ENCODE measurements around the gene RAPGEF1.
A peak's percentile ranks its signal among the peaks of the same experiment; 100 is the strongest.

DNA sequence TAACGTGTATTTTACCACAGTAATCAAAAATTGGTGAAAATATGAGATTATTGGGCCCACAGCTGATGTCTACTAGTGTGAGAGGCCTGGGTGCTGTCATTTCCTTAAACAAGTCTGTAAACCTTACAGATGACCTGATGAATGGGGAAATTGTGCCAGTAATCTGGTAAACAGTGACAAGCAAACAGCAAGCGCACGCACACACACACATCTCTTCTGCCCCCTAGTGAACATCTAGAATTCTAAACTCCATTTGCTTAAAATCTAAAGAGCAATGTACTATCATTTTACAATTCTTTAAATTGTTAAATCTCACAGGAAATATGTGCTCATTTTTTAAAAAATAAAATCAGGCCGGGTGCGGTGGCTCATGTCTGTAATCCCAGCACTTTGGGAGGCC, 7.5 kb upstream of the RAPGEF1 start:
- TF ChIP-seq, protein P1, sequence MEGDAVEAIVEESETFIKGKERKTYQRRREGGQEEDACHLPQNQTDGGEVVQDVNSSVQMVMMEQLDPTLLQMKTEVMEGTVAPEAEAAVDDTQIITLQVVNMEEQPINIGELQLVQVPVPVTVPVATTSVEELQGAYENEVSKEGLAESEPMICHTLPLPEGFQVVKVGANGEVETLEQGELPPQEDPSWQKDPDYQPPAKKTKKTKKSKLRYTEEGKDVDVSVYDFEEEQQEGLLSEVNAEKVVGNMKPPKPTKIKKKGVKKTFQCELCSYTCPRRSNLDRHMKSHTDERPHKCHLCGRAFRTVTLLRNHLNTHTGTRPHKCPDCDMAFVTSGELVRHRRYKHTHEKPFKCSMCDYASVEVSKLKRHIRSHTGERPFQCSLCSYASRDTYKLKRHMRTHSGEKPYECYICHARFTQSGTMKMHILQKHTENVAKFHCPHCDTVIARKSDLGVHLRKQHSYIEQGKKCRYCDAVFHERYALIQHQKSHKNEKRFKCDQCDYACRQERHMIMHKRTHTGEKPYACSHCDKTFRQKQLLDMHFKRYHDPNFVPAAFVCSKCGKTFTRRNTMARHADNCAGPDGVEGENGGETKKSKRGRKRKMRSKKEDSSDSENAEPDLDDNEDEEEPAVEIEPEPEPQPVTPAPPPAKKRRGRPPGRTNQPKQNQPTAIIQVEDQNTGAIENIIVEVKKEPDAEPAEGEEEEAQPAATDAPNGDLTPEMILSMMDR (IDR thresholded peaks at IDR 0.05): peak; percentile 29 to 44 (median 30)
- no peak for TF ChIP-seq POLR2A (IDR thresholded peaks at IDR 0.05)

Data from uterus (tissue), 2 donors.